ENCODE measurements around the gene NINJ2. TPM values are rescaled to one million over a fixed set of nuclear protein-coding genes. Genes with fewer than 3 reads are reported as not detected.

NINJ2 gene
- total RNA-seq, 2 experiments from 2014 or later, result 1.1 to 3.4 TPM

GRCh38 chr12:542395-543113 lies 120.7 kb downstream of the NINJ2 start:
- H3K36me3 Mint-ChIP-seq (ENCODE audit: low read depth), result no peaks in the 10 kb centered on the region
- intact Hi-C loops (cut with DNase I, micrococcal nuclease), result no loop called here
- no peak overlapping the region for H3K4me3 Mint-ChIP-seq
- H3K27me3 Mint-ChIP-seq, result peaks cover 12% of the 10 kb centered on the region
- no peak for TF ChIP-seq CTCF (IDR thresholded peaks at IDR 0.05)
- peaks cover 4 to 8% of the 10 kb centered on the region in 2 experiments for H3K27me3 ChIP-seq (ENCODE audit: control insufficient read depth in 1 of 2, insufficient read depth in 2 of 2, low read length in 2 of 2)
- DNase-seq, result no peak
- H3K9me3 ChIP-seq (ENCODE audit: control insufficient read depth in 1 of 2, insufficient read depth in 1 of 2, low read length in 2 of 2), result no peaks in the 10 kb centered on the region
- no peak overlapping the region for H3K4me3 ChIP-seq (ENCODE audit: low read length)
- ATAC-seq (ENCODE audit: poor library complexity), result no peak
- H3K4me1 ChIP-seq (ENCODE audit: insufficient read depth, low read length), result peaks cover 51% of the 10 kb centered on the region
- H3K27ac Mint-ChIP-seq, result no peak overlapping the region
- peaks cover 37% of the 10 kb centered on the region for H3K4me1 Mint-ChIP-seq (ENCODE audit: low read depth)
- H3K27ac ChIP-seq (ENCODE audit: low read depth in 1 of 2, low read length in 2 of 2), result no peak overlapping the region
- CTCF ChIA-PET, result interaction anchor here (0.9 kb wide), 1 partner anchor 90 kb away, joined by 3 read pairs; no protein-coding TSS in a partner anchor
- POLR2A ChIA-PET, result no interaction called here
- H3K36me3 ChIP-seq (ENCODE audit: insufficient read depth, low read length), result no peaks in the 10 kb centered on the region
- no peaks in the 10 kb centered on the region for H3K9me3 Mint-ChIP-seq

GRCh38 chr12:541676-542324 lies 121.4 kb downstream of the NINJ2 start:
- Mint-ChIP-seq H3K36me3 (ENCODE audit: low read depth) (no peaks in the 10 kb centered on the region), H3K27me3 (peaks cover 12% of the 10 kb centered on the region), H3K4me1 (ENCODE audit: low read depth) (peaks cover 32% of the 10 kb centered on the region), H3K4me3 (no peak overlapping the region), H3K9me3 (no peaks in the 10 kb centered on the region), H3K27ac (no peak overlapping the region)
- DNase-seq (no peak), ATAC-seq (ENCODE audit: poor library complexity) (no peak)
- Histone ChIP-seq H3K36me3 (ENCODE audit: insufficient read depth, low read length) (no peaks in the 10 kb centered on the region), H3K4me1 (ENCODE audit: insufficient read depth, low read length) (peaks cover 44% of the 10 kb centered on the region), H3K27ac (ENCODE audit: low read depth in 1 of 2, low read length in 2 of 2) (no peak overlapping the region), H3K4me3 (ENCODE audit: low read length) (no peak overlapping the region), H3K27me3 (ENCODE audit: control insufficient read depth in 1 of 2, insufficient read depth in 2 of 2, low read length in 2 of 2) (peaks cover 4 to 8% of the 10 kb centered on the region in 2 experiments), H3K9me3 (ENCODE audit: control insufficient read depth in 1 of 2, insufficient read depth in 1 of 2, low read length in 2 of 2) (no peaks in the 10 kb centered on the region)
- ChIA-PET POLR2A (no interaction called here), CTCF (no interaction called here)
- intact Hi-C loops (cut with DNase I, micrococcal nuclease), result no loop called here
- TF ChIP-seq CTCF (IDR thresholded peaks at IDR 0.05), result no peak

DNA sequence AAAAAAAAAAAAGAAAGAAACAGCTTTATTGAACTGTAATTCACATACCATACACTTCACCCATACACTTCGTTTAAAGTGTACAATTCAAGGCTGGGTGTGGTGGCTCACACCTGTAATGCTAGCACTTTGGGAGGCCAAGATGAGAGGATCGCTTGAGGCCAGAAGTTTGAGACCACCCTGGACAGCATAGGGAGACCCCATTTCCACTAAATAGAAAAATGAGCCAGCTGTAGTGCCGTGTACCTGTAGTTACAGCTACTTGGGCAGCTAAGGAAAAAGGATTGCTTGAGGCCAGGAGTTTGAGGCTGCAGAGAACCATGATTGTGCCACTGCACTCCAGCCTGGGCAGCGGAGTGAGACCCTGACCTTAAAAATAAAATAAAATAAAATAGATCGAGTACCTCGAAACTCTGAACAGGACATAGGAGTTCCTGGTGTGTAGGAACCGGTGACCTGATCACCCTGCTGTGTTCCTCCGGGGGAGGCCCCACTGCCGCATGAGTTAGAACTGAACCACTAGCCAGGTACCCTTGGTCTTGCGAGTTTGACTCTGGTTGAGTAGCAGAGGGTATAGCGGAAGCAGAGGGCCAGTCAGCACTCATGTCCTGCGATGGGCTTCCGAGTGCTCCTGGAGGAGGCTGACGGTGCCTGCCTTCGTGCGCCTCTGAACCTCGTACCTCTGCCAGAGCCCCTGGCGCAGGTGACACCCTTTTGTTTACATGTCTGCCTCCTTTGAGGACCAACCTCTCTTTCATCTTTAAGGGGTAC lies 123.5 kb downstream of the NINJ2 start:
- POLR2A ChIA-PET, result interaction anchor here (1.2 kb wide), 1 partner anchor 150 kb away, joined by 3 read pairs; the partner anchor contains the start of gene KDM5A

More for the DNA sequence above, 123.5 kb downstream of the NINJ2 start:
- TF ChIP-seq CTCF (IDR thresholded peaks at IDR 0.05), result no peak
- ATAC-seq (ENCODE audit: poor library complexity) (no peak), DNase-seq (no peak)
- Histone ChIP-seq H3K27ac (ENCODE audit: low read depth in 1 of 2, low read length in 2 of 2) (no peak overlapping the region), H3K4me1 (ENCODE audit: insufficient read depth, low read length) (peaks cover 37% of the 10 kb centered on the region), H3K9me3 (ENCODE audit: control insufficient read depth in 1 of 2, insufficient read depth in 1 of 2, low read length in 2 of 2) (no peaks in the 10 kb centered on the region), H3K27me3 (ENCODE audit: control insufficient read depth in 1 of 2, insufficient read depth in 2 of 2, low read length in 2 of 2) (peaks cover 0 to 1% of the 10 kb centered on the region in 2 experiments), H3K4me3 (ENCODE audit: low read length) (no peak overlapping the region), H3K36me3 (ENCODE audit: insufficient read depth, low read length) (no peaks in the 10 kb centered on the region)
- Mint-ChIP-seq H3K27me3 (peaks cover 7% of the 10 kb centered on the region), H3K36me3 (ENCODE audit: low read depth) (no peaks in the 10 kb centered on the region), H3K9me3 (no peaks in the 10 kb centered on the region), H3K27ac (peak overlapping the region; percentile 44), H3K4me3 (peak overlapping the region; percentile 32), H3K4me1 (ENCODE audit: low read depth) (peaks cover 32% of the 10 kb centered on the region)
- intact Hi-C loops (cut with DNase I, micrococcal nuclease), result loop anchor here in 1 of 2 experiments (2.0 kb wide), 1 partner anchor 81 kb away; the partner anchor contains the start of gene B4GALNT3
- CTCF ChIA-PET, result interaction anchor here (0.7 to 2.4 kb wide), 3 partner anchors 87 to 97 kb away, joined by 3 to 14 read pairs (median 9); no protein-coding TSS in a partner anchor

Data from CD4-positive, alpha-beta T cell (primary cell).